GM18505 (cell line): ENCODE measurements around the gene ANKFN1.

Source experiments
- ATAC-seq: cut with Tn5 transposase; IDR thresholded peaks from one replicate; pipeline ENCODE4 v1.9.1; 2021; ENCODE audit not compliant: unreplicated experiment
- POLR2A ChIP-seq: IDR thresholded peaks from 4 replicates; pipeline ENCODE4 v1.6.1; 2011; ENCODE audit warnings: borderline replicate concordance; ENCODE audit not compliant: insufficient read depth, insufficient read length; ENCODE audit errors: extremely low read depth

ANKFN1 gene

DNA sequence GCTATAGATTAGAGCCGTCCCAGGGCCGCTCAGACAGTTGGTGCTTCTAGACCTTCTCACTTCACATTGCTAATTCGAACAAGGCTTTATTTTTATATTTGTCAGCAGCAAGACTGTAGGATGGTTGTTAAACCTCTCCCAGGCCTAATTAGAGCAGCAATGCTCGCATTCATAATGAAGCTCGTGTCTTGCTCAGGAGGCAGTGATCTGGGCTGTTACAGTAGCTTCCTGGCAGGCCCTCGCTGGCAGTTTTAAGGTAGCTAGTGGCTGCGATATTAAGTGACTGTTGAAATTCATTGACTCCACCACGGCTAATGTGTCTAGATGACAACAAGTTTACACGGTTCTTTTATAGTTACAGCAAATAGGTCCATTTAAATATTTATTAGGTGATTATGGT lies 23.2 kb upstream of the ANKFN1 start:
- TF ChIP-seq POLR2A, result no peak
- no peak for ATAC-seq

DNA sequence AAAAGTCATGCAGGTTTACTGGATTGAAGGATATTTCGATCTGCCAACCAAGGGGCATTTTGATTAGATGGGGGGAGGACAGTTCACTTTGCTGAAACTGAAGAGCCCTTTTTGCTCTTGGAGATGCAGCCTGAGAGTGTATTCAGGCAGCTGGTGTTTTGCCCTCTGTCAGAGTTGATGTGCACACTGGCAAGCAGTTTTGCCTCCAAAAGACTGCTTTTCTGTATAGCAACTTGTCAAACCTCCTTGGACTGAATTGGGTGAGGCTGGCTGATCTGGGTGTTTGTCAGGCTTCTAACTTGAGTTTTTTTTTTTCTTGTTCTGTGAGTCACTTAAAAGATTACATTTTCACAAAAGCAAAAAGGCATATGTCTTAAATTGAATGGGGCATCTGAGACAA lies 22.6 kb upstream of the ANKFN1 start:
- ATAC-seq, result no peak
- TF ChIP-seq POLR2A, result no peak

DNA sequence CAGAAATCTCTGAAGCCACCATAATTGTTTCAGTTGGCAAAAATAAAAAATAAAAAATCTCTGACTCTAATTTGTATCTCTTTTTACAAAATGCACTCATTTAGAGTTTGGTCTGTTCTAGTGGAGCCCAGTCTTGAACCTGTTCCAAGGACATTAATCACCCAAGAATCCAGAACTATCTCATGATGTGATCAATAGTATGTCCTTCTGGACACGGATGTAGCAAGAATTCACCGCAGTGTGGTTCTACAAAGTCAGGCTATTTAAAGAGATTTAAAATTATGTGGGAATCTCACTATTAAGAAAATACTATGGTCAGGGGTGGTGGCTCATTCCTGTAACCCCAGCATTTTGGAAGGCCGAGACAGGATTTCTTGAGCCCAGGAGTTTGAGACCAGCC lies 21.8 kb upstream of the ANKFN1 start:
- TF ChIP-seq POLR2A, result no peak
- no peak for ATAC-seq

DNA sequence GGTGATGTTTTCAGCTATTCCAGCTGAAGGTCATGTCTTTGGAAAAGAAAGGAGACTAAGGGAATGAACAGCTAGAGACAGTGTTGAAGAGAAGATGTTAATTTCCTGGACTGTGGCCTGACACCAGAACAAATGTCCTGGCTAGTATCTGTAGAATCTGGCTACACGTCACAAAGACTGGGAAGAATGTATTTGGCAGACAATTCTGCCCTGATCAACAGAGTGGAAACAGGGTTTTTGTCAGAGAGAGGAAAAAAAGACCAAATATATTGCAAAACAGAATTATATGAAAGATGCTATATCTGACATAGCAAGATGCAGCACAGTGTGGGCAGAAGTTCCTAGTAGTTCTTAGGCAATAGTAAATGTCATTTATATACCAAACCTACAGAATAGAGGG lies 17.0 kb upstream of the ANKFN1 start:
- ATAC-seq, result no peak
- no peak for TF ChIP-seq POLR2A

DNA sequence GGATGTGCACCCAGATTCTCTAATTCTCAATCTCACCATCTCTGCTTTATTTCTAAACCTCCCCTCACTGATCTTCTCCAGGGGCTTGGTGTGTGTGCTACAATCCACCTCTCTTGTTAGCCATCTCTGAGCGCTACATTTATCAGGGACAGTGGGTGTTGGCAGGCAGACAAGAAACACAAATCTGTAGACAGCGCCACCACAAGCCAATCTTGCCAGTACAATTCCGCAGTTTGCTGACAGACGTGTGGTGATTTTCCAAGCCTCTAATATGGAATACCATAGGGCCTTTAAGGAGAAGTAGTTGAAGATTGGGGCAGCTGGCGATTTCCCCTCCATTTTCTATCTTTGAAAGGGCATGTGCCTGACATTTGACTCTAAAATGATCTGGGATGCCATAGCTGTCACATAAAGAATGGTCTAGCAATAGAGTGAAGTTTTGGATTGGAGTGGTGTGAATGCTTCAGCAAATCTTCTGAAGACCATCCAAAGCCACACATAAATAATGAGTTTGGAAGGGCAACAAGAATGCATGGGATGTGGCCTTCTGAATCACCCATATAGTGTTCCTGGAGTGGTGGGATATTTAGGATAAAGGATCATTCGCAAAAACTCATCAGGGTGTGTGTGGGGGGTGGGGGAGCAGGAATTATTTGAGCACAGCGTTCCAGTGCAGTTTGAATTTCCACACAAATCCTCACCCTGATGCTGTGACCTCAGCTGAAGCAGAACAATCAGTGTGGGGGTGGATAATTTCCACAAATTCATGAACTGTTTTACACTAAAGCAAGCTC lies 12.0 kb upstream of the ANKFN1 start:
- no peak for TF ChIP-seq POLR2A
- ATAC-seq, result no peak

DNA sequence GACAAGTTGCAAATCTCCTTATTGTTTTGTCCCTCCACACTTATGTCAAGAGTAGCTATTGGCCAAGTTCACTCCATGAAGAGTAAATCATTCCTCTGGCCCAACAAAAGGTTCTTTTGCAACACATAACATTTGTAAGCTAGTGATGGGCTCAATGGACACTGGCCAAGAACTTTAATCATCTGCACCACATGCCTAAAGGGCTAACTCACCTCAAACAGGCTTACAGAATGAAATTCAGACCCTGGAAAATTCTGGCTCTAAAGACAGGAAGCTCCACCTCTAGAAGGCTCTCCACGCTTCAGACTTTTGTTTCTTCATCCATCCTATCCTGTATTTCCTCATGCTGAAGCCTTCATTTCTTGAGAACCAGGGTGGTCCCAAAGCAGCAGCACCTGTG lies 10.9 kb upstream of the ANKFN1 start:
- ATAC-seq, result no peak
- TF ChIP-seq POLR2A, result no peak

- no peak for TF ChIP-seq POLR2A
- no peak for ATAC-seq
Measured at GRCh38 chr17:56142781-56143180, 10.5 kb upstream of the ANKFN1 start.

DNA sequence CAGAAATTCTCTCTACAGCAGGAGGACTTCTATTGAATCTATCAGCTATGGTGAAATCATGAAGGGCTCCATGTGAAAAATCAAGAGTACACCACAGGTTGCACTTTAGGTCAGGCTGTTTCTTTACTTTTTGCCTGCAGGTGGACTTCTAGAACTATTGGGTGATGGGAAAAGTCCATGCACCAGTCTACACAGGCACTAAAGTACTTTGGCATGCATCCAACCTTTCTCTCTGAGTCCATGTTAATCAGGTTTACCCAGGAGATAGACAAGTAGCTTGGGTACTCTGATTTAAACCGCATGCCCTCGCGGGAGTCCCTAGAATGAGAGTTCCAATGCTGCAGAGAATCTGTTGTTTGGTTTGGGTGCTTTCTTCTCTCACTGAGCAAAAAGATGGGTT lies 9.1 kb upstream of the ANKFN1 start:
- TF ChIP-seq POLR2A, result no peak
- no peak for ATAC-seq

DNA sequence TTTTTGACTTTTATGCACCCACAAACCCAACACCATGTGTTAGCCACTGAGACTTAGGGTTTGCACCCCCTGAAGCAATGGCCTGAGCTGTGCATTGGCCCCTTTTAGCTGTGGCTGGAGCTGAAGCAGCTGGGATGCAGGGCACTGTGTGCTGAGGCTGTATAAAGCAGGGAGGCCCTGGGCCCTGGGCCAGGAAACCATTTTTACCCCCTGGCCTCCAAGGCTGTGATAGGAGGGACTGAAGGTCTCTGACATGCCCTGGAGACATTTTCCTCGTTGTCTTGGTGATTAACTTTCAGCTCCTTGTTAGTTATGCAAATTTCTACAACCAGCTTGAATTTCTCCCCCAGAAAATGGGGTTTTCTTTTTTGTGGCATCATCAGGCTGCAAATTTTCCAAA lies 6.7 kb upstream of the ANKFN1 start:
- no peak for ATAC-seq
- TF ChIP-seq POLR2A, result no peak

- no peak for TF ChIP-seq POLR2A
- ATAC-seq, result no peak
Measured at GRCh38 chr17:56148333-56148732, 4.9 kb upstream of the ANKFN1 start.

DNA sequence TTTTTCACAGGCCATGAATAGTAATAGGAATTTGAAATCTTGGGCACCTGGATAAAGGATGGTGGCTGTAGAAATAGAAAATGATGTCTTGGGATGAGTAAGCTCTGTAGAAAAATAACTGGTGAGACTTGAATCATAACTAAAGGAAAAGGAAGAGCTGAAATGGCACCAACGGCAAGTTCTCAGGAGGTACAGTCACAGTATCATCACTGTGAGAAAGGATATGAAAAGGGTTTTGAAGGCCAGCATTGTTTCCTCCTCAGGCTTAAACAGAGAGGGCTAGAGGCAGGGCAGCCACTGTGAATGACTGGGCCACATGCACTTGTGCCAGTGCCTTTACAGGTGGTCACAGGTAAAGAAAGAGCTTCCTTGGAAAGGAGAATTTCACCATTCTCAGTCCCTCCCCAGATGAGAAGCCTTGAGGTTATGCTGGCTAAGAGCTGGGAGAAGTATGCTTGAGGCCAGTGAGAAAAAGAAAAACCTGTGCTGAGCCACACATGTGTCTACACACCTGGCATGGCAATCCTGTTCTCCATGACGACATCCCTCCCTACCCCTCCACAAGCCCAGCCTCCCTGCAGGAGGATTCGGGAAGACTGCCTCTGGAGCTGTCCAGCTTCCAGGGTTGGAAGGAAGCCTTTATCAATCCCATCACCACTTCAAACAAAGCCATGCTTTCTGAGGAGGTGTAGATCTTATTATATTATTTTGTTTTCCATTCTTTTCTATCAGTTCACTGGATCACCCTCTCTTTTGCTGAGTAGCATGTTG lies 3.8 kb upstream of the ANKFN1 start:
- no peak for ATAC-seq
- no peak for TF ChIP-seq POLR2A

GRCh38 chr17:56150649-56151048 lies 2.6 kb upstream of the ANKFN1 start:
- no peak for TF ChIP-seq POLR2A
- ATAC-seq, result no peak

- no peak for ATAC-seq
- no peak for TF ChIP-seq POLR2A
Measured at GRCh38 chr17:56157845-56158244, 4.6 kb downstream of the ANKFN1 start.

DNA sequence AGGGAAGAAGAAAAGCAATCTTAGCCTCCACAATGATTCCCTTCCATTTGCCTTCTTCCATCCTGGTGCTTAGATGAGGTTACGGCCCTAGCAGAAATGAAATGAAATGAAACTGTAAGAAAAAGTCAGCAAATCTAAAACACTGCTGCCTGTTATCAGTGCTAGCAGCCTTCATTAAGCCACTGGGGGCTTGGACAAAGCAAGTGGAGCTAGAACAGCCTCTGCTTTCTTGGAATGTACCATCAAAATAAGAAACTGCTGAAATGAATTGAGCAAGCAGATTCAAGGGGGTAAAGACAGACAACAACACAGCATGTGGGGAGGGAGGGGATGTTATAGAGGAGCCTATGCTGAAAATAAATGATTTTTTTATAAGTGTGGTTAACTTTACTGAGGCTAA lies 5.1 kb downstream of the ANKFN1 start:
- ATAC-seq, result no peak
- no peak for TF ChIP-seq POLR2A
